ENCODE results near the gene SENP7.

GRCh38 chr3:101329016-101329673 is 183.9 kb downstream of the SENP7 start:
- TF ChIP-seq POLR2AphosphoS5 (IDR thresholded peaks at IDR 0.05; ENCODE audit: low read depth, low read length) (no peak), POLR2A (IDR thresholded peaks at IDR 0.05; ENCODE audit: low read depth, low read length) (no peak)

Measured in GM12892 (cell line).